Upper lobe of left lung (tissue), 4 donors: ENCODE measurements around the gene MRPL9.

ENCODE experiments used
- CTCF ChIP-seq, 6 experiments: fragments of 450-650 bp in 4 of 6; fragments of 200-600 bp in 2 of 6; sonication (generic) in 2 of 6; IDR thresholded peaks; one replicate each; pipeline ENCODE4 v1.5.1; 2016 to 2019; ENCODE audit warnings: antibody characterized with exemption in 6 of 6
- EP300 ChIP-seq, 4 donors: sonication (generic); formaldehyde crosslinking; IDR thresholded peaks; one replicate each; pipeline ENCODE4 v1.5.1; 2017; ENCODE audit warnings: antibody characterized with exemption in 4 of 4, control low read depth in 2 of 4
- POLR2A ChIP-seq, 4 donors: fragments of 450-650 bp; IDR thresholded peaks; one replicate each; pipeline ENCODE4 v1.5.1; 2016 to 2017; ENCODE audit warnings: antibody characterized with exemption in 4 of 4, mild to moderate bottlenecking in 2 of 4
- POLR2AphosphoS5 ChIP-seq, 2 donors: sonication (generic); formaldehyde crosslinking; IDR thresholded peaks; one replicate each; pipeline ENCODE4 v1.5.1; 2017; ENCODE audit warnings: antibody characterized with exemption in 2 of 2

GRCh38 chr1:151716405-151716762 is 46.9 kb downstream of the MRPL9 start:
- TF ChIP-seq CTCF (IDR thresholded peaks at IDR 0.05) (no peak), POLR2A (IDR thresholded peaks at IDR 0.05) (no peak), POLR2AphosphoS5 (IDR thresholded peaks at IDR 0.05) (no peak), EP300 (IDR thresholded peaks at IDR 0.05) (no peak)
